GM18909 (cell line): Measurements from ENCODE around the gene GFPT2.

Source experiments
- ATAC-seq: cut with Tn5 transposase; IDR thresholded peaks from one replicate; pipeline ENCODE4 v1.9.1; 2021; ENCODE audit warnings: mild to moderate bottlenecking; ENCODE audit not compliant: unreplicated experiment, poor library complexity

GFPT2 gene

DNA sequence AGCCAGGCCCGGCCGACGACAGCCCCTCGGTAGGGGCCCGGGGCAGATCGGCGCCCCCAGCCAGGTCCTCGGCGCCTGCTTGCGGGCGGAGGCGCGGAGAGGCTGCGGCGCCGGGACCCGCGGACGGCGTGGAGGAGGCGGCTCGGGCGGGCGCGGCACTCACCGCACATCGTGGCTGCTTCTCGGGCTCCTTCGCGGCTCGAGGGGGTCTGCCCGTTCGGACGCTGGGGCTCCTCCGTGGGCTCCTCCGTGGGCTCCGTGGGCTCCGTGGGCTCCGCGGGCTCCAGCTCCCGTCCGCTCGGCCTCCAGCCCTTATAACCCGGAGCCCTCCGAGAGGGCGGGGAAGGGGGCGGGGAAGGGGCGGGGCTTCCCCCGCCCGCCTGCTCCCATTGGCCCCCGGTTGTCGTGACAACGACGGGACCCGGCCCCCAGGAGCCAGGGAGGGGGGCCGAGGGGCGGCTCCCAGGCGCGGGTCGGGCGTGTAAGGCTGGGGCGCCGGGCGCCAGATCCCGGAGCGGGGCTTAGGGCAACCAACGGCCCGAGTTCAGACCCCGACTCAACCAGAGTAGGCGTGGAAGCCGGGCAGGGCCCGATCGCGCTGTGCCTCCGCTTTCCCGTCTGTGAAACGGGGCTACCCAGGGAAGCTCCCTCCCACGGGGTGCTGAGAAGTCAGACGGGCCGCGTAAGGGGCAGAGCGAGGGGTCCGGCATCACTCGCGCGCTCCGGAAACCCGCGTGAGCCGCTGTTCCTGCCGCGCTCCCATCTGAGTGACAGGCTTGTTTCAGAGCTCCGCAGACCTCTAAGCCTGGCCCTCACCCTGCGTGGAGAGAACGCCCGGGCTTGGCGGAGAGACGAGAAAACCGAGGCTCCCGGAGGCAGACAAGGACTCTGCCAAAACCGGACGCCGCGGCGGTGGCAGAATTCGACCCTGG, at the start of gene GFPT2:
Gene GFPT2, minus strand, starts transcription at position 289 of the 932 bp plus-strand sequence. Its CDS starts 119 bp downstream, at position 170.
- ATAC-seq: peak; percentile 73

DNA sequence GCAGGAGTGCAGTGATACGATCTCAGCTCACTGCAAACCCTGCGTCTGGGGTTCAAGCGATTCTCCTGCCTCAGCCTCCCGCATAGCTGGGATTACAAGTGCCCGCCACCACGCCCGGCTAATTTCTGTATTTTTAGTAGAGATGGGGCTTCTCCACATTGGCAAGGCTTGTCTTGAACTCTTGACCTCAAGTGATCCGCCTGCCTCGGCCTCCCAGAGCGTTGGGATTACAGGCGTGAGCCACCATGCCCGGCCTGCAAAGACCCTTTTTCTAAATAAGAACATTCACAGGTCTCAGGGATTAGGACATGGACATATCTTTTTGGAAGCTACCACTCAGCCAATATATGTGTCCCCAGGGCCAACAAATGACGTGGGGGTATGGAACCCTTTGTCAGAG, 49.6 kb upstream of the GFPT2 start:
- no peak for ATAC-seq

GRCh38 chr5:180401229-180401907, 48.2 kb upstream of the GFPT2 start:
- no peak for ATAC-seq

- no peak for ATAC-seq
Observed at GRCh38 chr5:180400416-180400815, 47.3 kb upstream of the GFPT2 start.

DNA sequence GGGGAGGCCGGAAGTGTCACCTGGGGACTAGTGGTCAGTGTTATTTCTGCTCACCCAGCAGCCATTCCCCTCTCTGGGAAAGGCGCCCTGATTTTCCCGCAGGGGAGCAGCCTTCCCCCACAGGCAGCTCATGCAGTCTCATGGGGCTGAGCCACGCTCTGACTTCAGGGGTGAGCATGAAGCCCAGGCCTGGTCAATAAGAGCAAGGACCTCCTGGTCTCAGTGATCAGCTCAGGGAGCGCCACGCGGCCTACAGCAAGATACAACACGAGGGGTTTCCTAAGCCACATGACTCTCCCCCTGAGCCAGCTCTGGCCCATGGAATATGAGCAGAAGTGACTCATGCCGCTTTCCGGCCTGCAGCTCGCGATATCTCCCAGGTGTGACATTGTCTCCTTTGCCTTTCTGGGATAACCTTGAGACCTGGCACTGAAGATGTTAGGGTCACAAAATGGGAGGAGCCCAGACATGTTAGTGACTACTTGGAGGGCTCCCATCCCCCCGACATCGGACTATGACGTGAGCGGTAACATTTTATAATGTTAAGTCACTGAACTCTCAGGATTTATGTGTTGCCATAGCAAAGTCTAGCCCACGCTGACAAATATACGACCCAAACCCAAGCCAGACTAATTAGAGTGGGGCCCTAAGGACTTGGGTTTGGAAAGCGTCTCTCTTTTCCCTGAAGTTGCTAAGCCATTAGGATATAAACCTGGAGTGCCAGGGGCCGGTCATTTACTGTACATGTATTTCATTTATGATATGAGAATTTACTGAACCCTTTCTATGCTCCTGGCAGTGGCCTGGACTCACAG, 46.5 kb upstream of the GFPT2 start:
- no peak for ATAC-seq

DNA sequence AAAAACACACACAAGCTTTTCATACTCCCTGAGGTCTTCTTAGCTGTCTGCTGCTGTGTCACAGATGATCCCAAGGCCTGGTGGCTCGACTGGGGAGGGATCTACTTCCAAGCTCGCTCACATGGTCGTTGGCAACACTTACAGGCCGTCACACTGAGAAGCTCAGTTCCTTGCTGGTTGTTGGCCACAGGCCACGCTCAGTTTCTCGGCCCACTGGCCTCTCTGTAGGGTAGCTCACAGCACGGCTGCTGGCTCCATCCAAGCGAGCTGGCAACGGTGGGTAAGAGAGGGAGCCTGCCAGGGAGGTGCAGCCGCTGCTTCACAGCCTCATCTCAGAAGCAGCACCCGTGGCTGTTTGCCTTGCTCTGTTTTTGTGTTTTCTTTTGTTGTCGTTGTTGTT, 43.8 kb upstream of the GFPT2 start:
- no peak for ATAC-seq

- ATAC-seq: no peak
Observed at GRCh38 chr5:180395540-180396274, 42.6 kb upstream of the GFPT2 start.

DNA sequence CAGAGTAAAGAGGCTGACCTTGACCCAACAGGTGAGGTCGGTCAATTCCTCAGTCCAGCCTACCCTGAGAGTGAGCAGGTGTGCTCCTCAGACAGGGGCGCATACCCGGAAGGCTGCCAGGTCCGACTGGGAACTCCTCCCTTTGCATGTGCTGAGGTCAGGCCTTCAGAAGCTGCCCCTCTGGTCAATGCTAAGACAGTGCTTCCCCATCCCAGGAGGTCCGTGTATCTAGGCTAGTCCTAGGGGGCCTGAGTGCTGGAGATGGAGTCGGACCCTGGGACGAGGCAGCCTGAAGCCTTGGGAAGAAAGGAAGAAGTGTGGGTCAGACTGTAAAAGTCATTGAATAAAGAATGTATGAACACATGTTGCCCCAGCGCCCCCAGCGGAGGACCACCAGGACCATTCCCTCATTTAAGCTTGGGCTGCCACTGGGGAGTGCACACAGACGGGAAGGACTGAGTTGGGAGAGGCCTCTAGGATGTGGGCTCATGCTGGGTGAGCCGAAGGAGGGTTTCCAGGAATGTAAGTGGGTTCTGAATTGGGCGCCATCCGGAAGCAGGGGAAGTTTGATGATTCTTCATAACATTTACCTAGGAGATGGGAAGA, 41.0 kb upstream of the GFPT2 start:
- ATAC-seq: no peak

DNA sequence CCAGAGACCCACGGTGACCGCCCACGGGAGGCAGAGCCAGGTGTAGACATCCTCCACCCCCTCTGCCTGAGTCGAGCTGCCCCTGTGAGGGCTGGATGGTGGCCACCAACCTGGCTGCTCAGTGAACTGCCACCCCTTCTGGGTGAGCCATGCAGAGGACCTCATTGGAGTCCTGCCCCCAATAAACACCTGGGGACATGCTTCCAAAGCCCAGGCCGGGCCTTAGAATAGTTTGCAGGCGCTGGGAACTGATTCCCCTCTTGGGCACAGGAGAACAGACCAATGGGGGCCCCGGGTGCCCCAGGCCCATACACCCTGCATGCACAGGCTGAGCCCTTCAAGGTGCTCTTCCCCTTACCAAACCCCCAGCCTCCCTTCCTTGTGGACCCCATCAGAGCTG, 38.1 kb upstream of the GFPT2 start:
- ATAC-seq: no peak

- ATAC-seq: no peak
Observed at GRCh38 chr5:180390441-180391190, 37.5 kb upstream of the GFPT2 start.

GRCh38 chr5:180389252-180390101, 36.3 kb upstream of the GFPT2 start:
- no peak for ATAC-seq

GRCh38 chr5:180387798-180388197, 34.7 kb upstream of the GFPT2 start:
- ATAC-seq: no peak

DNA sequence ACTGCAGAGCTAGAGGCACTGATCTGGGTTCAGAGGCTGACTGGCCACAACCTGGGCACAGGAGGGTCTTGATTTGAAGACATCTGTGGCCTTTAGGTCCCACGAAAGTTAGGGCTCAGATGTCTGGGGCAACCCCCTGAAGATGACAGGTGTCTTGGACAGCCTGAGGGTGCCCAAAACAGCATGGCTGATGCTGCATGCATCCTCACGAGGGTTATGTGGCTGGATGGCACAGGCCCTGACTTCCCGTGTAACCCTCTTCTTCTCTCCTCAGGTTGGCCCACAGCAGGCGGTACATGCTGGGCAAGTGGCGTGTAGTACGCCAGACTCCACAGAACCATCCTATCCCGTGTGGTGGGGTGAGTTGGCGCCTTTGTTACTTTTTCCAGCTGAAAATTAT, 29.8 kb upstream of the GFPT2 start:
- ATAC-seq: no peak

- no peak for ATAC-seq
Observed at GRCh38 chr5:180381851-180382480, 28.8 kb upstream of the GFPT2 start.

DNA sequence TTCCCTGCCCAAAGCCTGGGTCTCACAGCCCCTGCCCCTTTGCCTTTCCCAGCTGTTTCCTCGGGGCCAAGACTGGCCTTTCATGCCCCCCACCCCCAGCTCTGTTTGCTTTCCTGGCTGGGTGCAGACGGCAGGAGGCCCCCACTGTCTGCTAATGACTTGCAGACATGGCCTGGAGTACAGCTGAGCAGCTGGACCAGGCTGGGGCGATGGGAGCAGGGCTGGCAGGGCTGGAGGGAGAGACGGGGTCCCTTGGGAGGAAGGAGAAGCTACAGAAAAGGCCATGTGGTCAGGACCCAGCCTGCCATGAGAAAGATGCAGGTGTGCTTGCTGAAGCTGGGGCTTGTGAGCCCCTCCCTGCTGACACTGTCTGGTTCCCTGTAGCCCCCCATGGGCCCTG, 28.3 kb upstream of the GFPT2 start:
- ATAC-seq: no peak

GRCh38 chr5:180380856-180381255, 27.7 kb upstream of the GFPT2 start:
- no peak for ATAC-seq

- no peak for ATAC-seq
Observed at GRCh38 chr5:180380441-180380840, 27.3 kb upstream of the GFPT2 start.
